GM19239 (cell line): ENCODE data around the gene SPATA7.

Source experiments
- DNase-seq: peaks from one replicate; pipeline ENCODE4 v3.0.0; 2011; ENCODE audit warnings: low spot score; ENCODE audit not compliant: insufficient read length
- FAIRE-seq: peaks from 2 replicates; lab custom pipeline; 2011; peaks lifted over from hg19 to GRCh38; lab: Jason Lieb, UNC

SPATA7 gene

DNA sequence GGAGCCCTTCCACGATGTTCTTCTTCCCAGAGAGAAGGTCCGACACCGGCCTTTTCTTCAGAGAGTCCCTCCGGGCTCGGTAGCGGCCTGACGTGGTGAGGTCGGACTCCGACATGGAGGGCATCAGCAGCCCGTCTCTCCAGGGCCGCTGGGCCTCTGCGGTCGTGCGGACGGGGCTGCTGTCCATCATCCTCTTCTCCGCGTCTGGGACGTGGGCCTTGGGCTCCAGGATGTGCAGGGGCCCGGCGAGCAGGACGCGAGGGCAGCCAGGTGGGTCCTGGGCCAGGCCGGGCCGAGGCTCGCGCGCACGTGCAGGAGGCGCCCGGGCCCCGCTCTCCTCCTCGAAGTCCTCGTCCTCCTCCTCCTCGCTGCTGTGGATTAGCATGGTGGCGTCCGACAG lies 93.5 kb downstream of the SPATA7 start:
- FAIRE-seq = no peak
- DNase-seq = no peak

DNA sequence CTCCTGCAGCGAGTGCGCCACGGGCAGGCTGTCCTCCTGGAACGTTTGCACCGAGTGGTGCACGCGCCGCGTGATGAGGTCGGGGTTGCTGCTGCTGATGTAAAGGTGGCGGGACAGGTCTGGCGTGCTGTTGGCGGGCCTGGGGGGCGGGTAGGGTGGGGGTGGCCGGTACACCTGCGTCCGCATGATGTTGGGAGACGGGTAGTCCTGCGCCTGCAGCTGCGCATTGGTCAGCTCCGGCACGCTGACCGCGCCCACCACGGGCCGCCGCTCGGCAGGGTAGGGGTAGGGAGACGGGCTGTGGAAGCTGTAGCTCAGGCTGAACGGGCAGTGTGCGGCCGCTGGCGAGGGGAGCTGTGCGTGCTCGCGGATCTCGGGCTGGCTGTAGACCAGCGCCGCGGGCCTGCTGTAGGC lies 94.1 kb downstream of the SPATA7 start:
- no peak for FAIRE-seq

DNA sequence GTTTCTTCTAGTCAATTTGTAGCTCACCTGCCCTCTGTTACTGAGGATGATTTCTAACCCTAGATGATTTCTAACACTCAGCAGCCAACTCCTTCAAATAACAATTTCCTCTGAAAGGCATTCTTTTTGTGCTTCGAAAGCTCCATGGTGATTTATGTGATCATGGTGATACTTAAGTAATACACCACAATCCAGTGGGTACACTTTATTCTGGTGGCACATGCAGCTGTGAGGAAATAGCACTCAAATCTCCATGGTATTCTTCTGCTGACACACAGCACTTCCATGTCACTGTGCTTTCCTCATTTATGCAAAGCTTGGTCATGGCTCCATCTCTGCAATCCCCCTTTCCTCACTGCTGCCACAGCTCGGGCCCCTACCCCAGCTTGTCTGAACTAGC lies 95.6 kb downstream of the SPATA7 start:
- DNase-seq = no peak
- no peak for FAIRE-seq

More for the DNA sequence above, 94.1 kb downstream of the SPATA7 start:
- no peak for DNase-seq

DNA sequence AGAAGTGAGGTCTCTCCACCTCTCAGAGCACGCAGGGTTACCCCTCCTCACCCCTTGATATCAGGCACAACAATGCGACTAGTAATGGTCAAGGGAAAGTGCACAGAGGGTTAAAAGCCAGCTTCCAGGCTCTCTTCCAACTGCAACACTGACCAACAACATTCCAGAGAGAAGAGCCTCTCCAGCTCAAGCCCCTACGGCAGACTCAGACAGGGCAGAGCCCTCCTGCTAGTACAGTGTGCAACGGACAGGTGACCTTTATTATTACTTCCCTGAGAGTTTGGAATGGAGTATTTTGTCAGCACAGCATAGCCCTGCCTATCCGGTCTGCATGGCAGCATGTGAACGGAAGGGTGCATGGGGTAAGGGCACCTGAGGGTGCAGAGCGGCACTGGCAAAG lies 96.3 kb downstream of the SPATA7 start:
- no peak for DNase-seq
- no peak for FAIRE-seq

DNA sequence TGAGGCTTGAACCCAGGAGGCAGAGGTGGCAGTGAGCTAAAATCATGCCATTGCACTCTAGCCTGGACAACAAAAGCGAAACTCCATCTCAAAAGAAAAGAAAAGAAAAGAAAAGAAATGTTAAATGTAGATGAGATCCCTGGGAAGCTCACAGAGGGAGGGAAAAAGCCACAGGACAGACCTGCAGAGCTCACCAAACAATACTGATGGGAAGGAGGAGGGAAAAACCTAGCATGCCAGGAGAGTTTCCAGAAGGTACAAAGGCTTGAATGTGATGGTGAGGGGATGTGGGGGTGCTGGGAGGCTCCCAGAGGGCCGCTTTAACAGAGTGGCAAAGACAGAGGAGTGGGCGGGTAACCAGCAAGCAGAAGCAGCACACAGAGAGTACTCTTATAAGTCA lies 97.1 kb downstream of the SPATA7 start:
- DNase-seq = no peak
- no peak for FAIRE-seq
